Skin epidermis (tissue), 12 donors: ENCODE measurements around the gene C4orf51.
"Not testable (repeated sequence)": the region's sequence is repeated elsewhere in the genome, so short reads cannot be mapped to it uniquely, and the experiment has no call there.

Source experiments
- H3K27ac ChIP-seq, 21 experiments: fragments of 200-600 bp; sonication (generic) in 11 of 21; one replicate each; pipeline ENCODE4 v1.5.0; 2020; ENCODE audit warnings: mild to moderate bottlenecking in 3 of 21, inconsistent platforms in 2 of 21, moderate library complexity in 2 of 21
- H3K4me3 ChIP-seq, 7 experiments: fragments of 200-600 bp; sonication (generic) in 2 of 7; one replicate each; pipeline ENCODE4 v1.5.0; 2020; ENCODE audit warnings: inconsistent platforms in 2 of 7, mild to moderate bottlenecking in 2 of 7, moderate library complexity in 1 of 7

C4orf51 gene

GRCh38 chr4:145679991-145680455 lies at the start of gene C4orf51:
C4orf51 (plus strand) TSS chr4:145680146; CDS start chr4:145680204, 58 bp downstream.
- Histone ChIP-seq H3K27ac (peak within 1 kb of the TSS in 4 of 21 experiments; percentile 4 to 54 (median 7)), H3K4me3 (no peak within 1 kb of the TSS)

- no peak overlapping the region for H3K4me3 ChIP-seq
- H3K27ac ChIP-seq, result no peak overlapping the region
These were observed 44.8 kb upstream of the C4orf51 start for GRCh38 chr4:145635117-145635516.

GRCh38 chr4:145635630-145636029 lies 44.3 kb upstream of the C4orf51 start:
- Histone ChIP-seq H3K27ac (no peak overlapping the region), H3K4me3 (no peak overlapping the region)

GRCh38 chr4:145639186-145639698 lies 40.7 kb upstream of the C4orf51 start:
- Histone ChIP-seq H3K27ac (no peak overlapping the region), H3K4me3 (no peak overlapping the region)

- not testable (repeated sequence) for H3K27ac ChIP-seq, H3K4me3 ChIP-seq
These were observed 39.7 kb upstream of the C4orf51 start for GRCh38 chr4:145640236-145640635.

GRCh38 chr4:145643295-145643694 lies 36.7 kb upstream of the C4orf51 start:
- Histone ChIP-seq H3K4me3 (no peak overlapping the region), H3K27ac (no peak overlapping the region)

GRCh38 chr4:145644699-145645098 lies 35.2 kb upstream of the C4orf51 start:
- H3K4me3 ChIP-seq, result no peak overlapping the region
- H3K27ac ChIP-seq, result no peak overlapping the region

GRCh38 chr4:145656156-145656555 lies 23.8 kb upstream of the C4orf51 start:
- Histone ChIP-seq H3K4me3 (no peak overlapping the region), H3K27ac (no peak overlapping the region)

- Histone ChIP-seq H3K27ac (no peak overlapping the region), H3K4me3 (no peak overlapping the region)
These were observed 19.9 kb upstream of the C4orf51 start for GRCh38 chr4:145660064-145660463.

GRCh38 chr4:145663194-145663593 lies 16.8 kb upstream of the C4orf51 start:
- no peak overlapping the region for H3K27ac ChIP-seq
- no peak overlapping the region for H3K4me3 ChIP-seq

- Histone ChIP-seq H3K27ac (no peak overlapping the region), H3K4me3 (no peak overlapping the region)
These were observed 14.2 kb upstream of the C4orf51 start for GRCh38 chr4:145665773-145666172.

- Histone ChIP-seq H3K4me3 (no peak overlapping the region), H3K27ac (no peak overlapping the region)
These were observed 9.5 kb upstream of the C4orf51 start for GRCh38 chr4:145670422-145670821.

GRCh38 chr4:145679520-145679919 lies 426 bp upstream of the C4orf51 start:
- peak overlapping the region in 1 of 21 experiments; percentile 25 for H3K27ac ChIP-seq
- no peak overlapping the region for H3K4me3 ChIP-seq

GRCh38 chr4:145680902-145681301 lies 956 bp downstream of the C4orf51 start:
- H3K27ac ChIP-seq, result peak overlapping the region in 1 of 21 experiments; percentile 54
- no peak overlapping the region for H3K4me3 ChIP-seq

- H3K27ac ChIP-seq, result no peak overlapping the region
- no peak overlapping the region for H3K4me3 ChIP-seq
These were observed 1.6 kb downstream of the C4orf51 start for GRCh38 chr4:145681518-145681917.

GRCh38 chr4:145681956-145682355 lies 2.0 kb downstream of the C4orf51 start:
- no peak overlapping the region for H3K27ac ChIP-seq
- no peak overlapping the region for H3K4me3 ChIP-seq

- Histone ChIP-seq H3K27ac (no peak overlapping the region), H3K4me3 (no peak overlapping the region)
These were observed 7.0 kb downstream of the C4orf51 start for GRCh38 chr4:145686991-145687390.

- H3K27ac ChIP-seq, result no peak overlapping the region
These were observed 10.7 kb downstream of the C4orf51 start for GRCh38 chr4:145690610-145691009.

GRCh38 chr4:145691416-145691815 lies 11.5 kb downstream of the C4orf51 start:
- H3K4me3 ChIP-seq, H3K27ac ChIP-seq: not testable (repeated sequence)

More at GRCh38 chr4:145690610-145691009, 10.7 kb downstream of the C4orf51 start:
- H3K4me3 ChIP-seq, result no peak overlapping the region

GRCh38 chr4:145694929-145695328 lies 15.0 kb downstream of the C4orf51 start:
- Histone ChIP-seq H3K27ac (no peak overlapping the region), H3K4me3 (no peak overlapping the region)

GRCh38 chr4:145697332-145697731 lies 17.4 kb downstream of the C4orf51 start:
- Histone ChIP-seq H3K27ac (no peak overlapping the region), H3K4me3 (no peak overlapping the region)

GRCh38 chr4:145698507-145698906 lies 18.6 kb downstream of the C4orf51 start:
- no peak overlapping the region for H3K4me3 ChIP-seq
- no peak overlapping the region for H3K27ac ChIP-seq
